HepG2 (cell line): ENCODE results near the gene PHF14. TPM values are rescaled to one million over a fixed set of nuclear protein-coding genes. Genes with fewer than 3 reads are reported as not detected.

Experiments used
- ATAC-seq: fragments of 200-7000 bp; cut with Tn5 transposase; 3 replicates; pipeline ENCODE4 v1.9.1; 2020; ENCODE audit warnings: mild to moderate bottlenecking, moderate library complexity
- BruUV-seq: library from RNA; stranded (reverse); fragments of 400-500 nt; replicated peaks from 2 replicates; lab custom pipeline; 2021; lab: Mats Ljungman, UMichigan
- CTCF ChIA-PET: fragments of 300-600 bp; formaldehyde crosslinking; extraction: SDS; loops from one replicate; lab custom pipeline; 2021; ENCODE audit warnings: low total read pairs, inconsistent platforms, low intra/inter-chr PET ratio; lab: Yijun Ruan, JAX
- POLR2A ChIA-PET: fragments of 350-600 bp; sonication (Branson Sonifier 250); formaldehyde crosslinking; loops from one replicate; lab custom pipeline; 2020; ENCODE audit warnings: antibody characterized with exemption, inconsistent platforms; lab: Yijun Ruan, JAX
- DNase-seq: peaks from one replicate; pipeline ENCODE4 v3.0.0-alpha.2; 2015; ENCODE audit warnings: low spot score
- FAIRE-seq: peaks from 3 replicates; lab custom pipeline; 2011; peaks lifted over from hg19 to GRCh38; lab: Jason Lieb, UNC
- H2AFZ ChIP-seq: one replicate; pipeline ENCODE4 v1.6.1; 2011; ENCODE audit warnings: low read length, inconsistent platforms
- H3K27ac ChIP-seq: fragments of 300-600 bp; 3 replicates; pipeline ENCODE4 v1.8.0; 2011; ENCODE audit warnings: mixed run types, mild to moderate bottlenecking, mixed read lengths, low read length, inconsistent platforms; ENCODE audit not compliant: insufficient read depth; ENCODE audit errors: extremely low read length
- H3K27me3 ChIP-seq, 2 experiments: fragments of 200-600 bp in 1 of 2; 2 replicates in 1 of 2; 3 replicates in 1 of 2; pipeline versions ENCODE4 v1.6.0 to v1.8.0; 2011; ENCODE audit warnings: low read length in 2 of 2, mild to moderate bottlenecking in 2 of 2, moderate library complexity in 2 of 2, inconsistent platforms in 1 of 2; ENCODE audit not compliant: insufficient read depth in 2 of 2, control insufficient read depth in 1 of 2
- H3K36me3 ChIP-seq, 2 experiments: fragments of 200-600 bp in 1 of 2; replicated peaks in 1 of 2; 2 replicates in 1 of 2; 3 replicates in 1 of 2; pipeline versions ENCODE4 v1.5.1 to v1.8.0; 2011; ENCODE audit warnings: low read length in 2 of 2, inconsistent platforms in 1 of 2; ENCODE audit not compliant: insufficient read depth in 2 of 2, control insufficient read depth in 1 of 2
- H3K4me1 ChIP-seq: 2 replicates; pipeline ENCODE4 v1.5.1; 2012; ENCODE audit warnings: low read length, inconsistent platforms; ENCODE audit not compliant: insufficient read depth
- H3K4me2 ChIP-seq: 2 replicates; pipeline ENCODE4 v1.6.0; 2011; ENCODE audit warnings: low read depth, low read length, inconsistent platforms
- H3K4me3 ChIP-seq, 3 experiments: fragments of 200-600 bp in 1 of 3; sonication (generic), shearing (Covaris generic) in 1 of 3; replicated peaks in 1 of 3; 2 replicates each; pipeline ENCODE4 v1.5.1; 2011 to 2016; ENCODE audit warnings: low read length in 3 of 3, inconsistent platforms in 2 of 3, low read depth in 2 of 3, mild to moderate bottlenecking in 2 of 3, control low read depth in 1 of 3, mixed read lengths in 1 of 3; ENCODE audit not compliant: insufficient read depth in 1 of 3
- H3K79me2 ChIP-seq: one replicate; pipeline ENCODE4 v1.6.1; 2011; ENCODE audit warnings: low read length, inconsistent platforms; ENCODE audit not compliant: insufficient read depth
- H3K9ac ChIP-seq: 2 replicates; pipeline ENCODE4 v1.6.0; 2011; ENCODE audit warnings: mild to moderate bottlenecking, low read depth, low read length, inconsistent platforms; ENCODE audit not compliant: insufficient read depth
- H3K9me3 ChIP-seq: 2 replicates; pipeline ENCODE4 v1.5.1; 2012; ENCODE audit warnings: mild to moderate bottlenecking, low read length
- H4K20me1 ChIP-seq: 2 replicates; pipeline ENCODE4 v1.6.0; 2011; ENCODE audit warnings: inconsistent platforms, mild to moderate bottlenecking, low read length, moderate library complexity; ENCODE audit not compliant: insufficient read depth
- ATRX ChIP-seq: sonication (generic); formaldehyde crosslinking; IDR thresholded peaks from 2 replicates; pipeline ENCODE4 v1.4.0; 2020; ENCODE audit warnings: missing genetic modification reagents, borderline replicate concordance
- ELK4 ChIP-seq: sonication (generic); formaldehyde crosslinking; IDR thresholded peaks from 2 replicates; pipeline ENCODE4 v1.9.0; 2021; ENCODE audit warnings: missing genetic modification reagents, borderline replicate concordance
- POGK ChIP-seq: sonication (generic); formaldehyde crosslinking; conservative IDR thresholded peaks from 2 replicates; pipeline ENCODE4 v1.8.0; 2022; ENCODE audit warnings: mild to moderate bottlenecking, moderate library complexity, missing genetic modification reagents
- SETDB1 ChIP-seq: sonication (generic); formaldehyde crosslinking; IDR thresholded peaks from 2 replicates; pipeline ENCODE4 v1.5.1; 2020; ENCODE audit warnings: missing genetic modification reagents, mild to moderate bottlenecking, borderline replicate concordance
- SP1 ChIP-seq, 2 experiments: fragments of 450-650 bp in 1 of 2; sonication (generic) in 1 of 2; formaldehyde crosslinking in 1 of 2; IDR thresholded peaks; 2 replicates each; pipeline versions ENCODE4 v1.4.0 to v1.6.1; 2016 to 2020; ENCODE audit warnings: missing genetic modification reagents in 1 of 2
- TCF7L2 ChIP-seq: IDR thresholded peaks from 2 replicates; pipeline ENCODE4 v1.6.1; 2011; ENCODE audit warnings: mild to moderate bottlenecking, low read depth, low read length, moderate library complexity
- ZBTB25 ChIP-seq: IDR thresholded peaks from 2 replicates; pipeline ENCODE4 v1.6.1; 2018; ENCODE audit warnings: missing genetic modification reagents
- ZBTB44 ChIP-seq: sonication (generic); formaldehyde crosslinking; IDR thresholded peaks from 2 replicates; pipeline ENCODE4 v1.4.0; 2020; ENCODE audit warnings: missing genetic modification reagents
- ZFY ChIP-seq: sonication (generic); formaldehyde crosslinking; IDR thresholded peaks from 2 replicates; pipeline ENCODE4 v1.4.0; 2020; ENCODE audit warnings: missing genetic modification reagents
- ZNF547 ChIP-seq: sonication (generic); formaldehyde crosslinking; IDR thresholded peaks from 2 replicates; pipeline ENCODE4 v1.5.1; 2020; ENCODE audit warnings: mild to moderate bottlenecking, missing genetic modification reagents
- ZNF570 ChIP-seq: sonication (generic); formaldehyde crosslinking; IDR thresholded peaks from 2 replicates; pipeline ENCODE4 v1.4.0; 2020; ENCODE audit warnings: mild to moderate bottlenecking, missing genetic modification reagents, borderline replicate concordance
- ZSCAN9 ChIP-seq: IDR thresholded peaks from 2 replicates; pipeline ENCODE4 v1.6.1; 2016; ENCODE audit warnings: borderline replicate concordance
- in situ Hi-C: cut with HindIII; loops from 2 replicates; pipeline ENCODE4 v1.10.0; 2017; ENCODE audit warnings: low pct_unique_long_range_greater_than_20kb; ENCODE audit not compliant: extremely low pct_ligation_motif_present
- intact Hi-C: fragments of 100-400 bp; cut with micrococcal nuclease; formaldehyde crosslinking; loops from one replicate; pipeline ENCODE4 v1.10.0; 2022; ENCODE audit not compliant: unreplicated experiment
- polyA plus RNA-seq, 8 experiments: library from polyadenylated mRNA; depleted of rRNA in 3 of 8; stranded (reverse) in 7 of 8; unstranded in 1 of 8; fragments of >200 nt; fragmentation: Illumina TruSeq in 4 of 8; extraction: Trizol in 4 of 8; gene quantifications; 2 replicates each; pipeline versions ENCODE4 v1.2.1 to v1.2.3, GENCODE V29; 2011 to 2016; ENCODE audit warnings: low read depth in 4 of 8, missing spikeins in 1 of 8, mixed read lengths in 1 of 8; ENCODE audit not compliant: insufficient read depth in 1 of 8
- total RNA-seq, 5 experiments: library from RNA; depleted of rRNA; stranded (reverse); fragments of >200 nt; fragmentation: Illumina TruSeq; extraction: Trizol; gene quantifications; 2 replicates each; pipeline ENCODE4 v1.2.3, GENCODE V29; 2016; ENCODE audit warnings: low read depth in 1 of 5
- TF ChIP-seq, protein P1 (sequence below): sonication (generic); formaldehyde crosslinking; conservative IDR thresholded peaks from 2 replicates; pipeline ENCODE4 v1.8.1; 2023; ENCODE audit warnings: missing genetic modification reagents

Gene PHF14
- total and polyA plus RNA-seq, 2 of the 13 experiments (the other 11 are each of a cell fraction or from before 2014, with no cell fraction given), result 18.9 to 68.7 TPM

- TF ChIP-seq, protein P1, sequence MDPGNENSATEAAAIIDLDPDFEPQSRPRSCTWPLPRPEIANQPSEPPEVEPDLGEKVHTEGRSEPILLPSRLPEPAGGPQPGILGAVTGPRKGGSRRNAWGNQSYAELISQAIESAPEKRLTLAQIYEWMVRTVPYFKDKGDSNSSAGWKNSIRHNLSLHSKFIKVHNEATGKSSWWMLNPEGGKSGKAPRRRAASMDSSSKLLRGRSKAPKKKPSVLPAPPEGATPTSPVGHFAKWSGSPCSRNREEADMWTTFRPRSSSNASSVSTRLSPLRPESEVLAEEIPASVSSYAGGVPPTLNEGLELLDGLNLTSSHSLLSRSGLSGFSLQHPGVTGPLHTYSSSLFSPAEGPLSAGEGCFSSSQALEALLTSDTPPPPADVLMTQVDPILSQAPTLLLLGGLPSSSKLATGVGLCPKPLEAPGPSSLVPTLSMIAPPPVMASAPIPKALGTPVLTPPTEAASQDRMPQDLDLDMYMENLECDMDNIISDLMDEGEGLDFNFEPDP (CRISPR knock-in tag), result no peak
- TF ChIP-seq ZBTB44 (CRISPR knock-in tag) (no peak), SP1 (IDR thresholded peaks at IDR 0.05) (no peak), SP1 (CRISPR knock-in tag; IDR thresholded peaks at IDR 0.05) (no peak), ATRX (no peak), ZNF547 (no peak), ELK4 (CRISPR knock-in tag) (no peak), TCF7L2 (no peak), ZSCAN9 (CRISPR knock-in tag) (no peak), ZNF570 (CRISPR knock-in tag) (no peak)
These were observed 42.5 kb upstream of the PHF14 start (continued) for GRCh38 chr7:10931161-10931560.

DNA sequence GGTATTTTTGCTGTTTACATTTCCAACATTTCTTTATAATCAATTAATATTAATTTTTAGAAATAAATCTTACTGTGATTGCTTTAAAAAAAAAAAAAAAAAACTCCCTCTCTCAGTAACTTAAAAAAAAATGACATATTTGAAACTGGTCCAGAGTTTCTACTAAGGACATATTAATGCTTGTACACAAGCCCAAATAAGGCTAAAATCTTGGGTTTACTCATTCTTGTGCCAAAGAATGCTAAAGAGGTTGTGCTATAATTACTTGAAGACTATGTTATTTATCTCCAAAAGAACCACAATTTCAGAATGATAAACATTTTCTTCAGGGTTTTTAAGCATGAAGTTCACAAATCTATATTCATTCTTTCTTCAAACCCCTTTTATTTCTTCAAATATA lies 39.4 kb upstream of the PHF14 start:
- H2AFZ ChIP-seq, result no peak overlapping the region
- peaks cover 5 to 37% of the 10 kb centered on the region in 2 experiments for H3K36me3 ChIP-seq
- H4K20me1 ChIP-seq, result no peaks in the 10 kb centered on the region
- FAIRE-seq (no peak), DNase-seq (no peak), ATAC-seq (no peak)
- no peak overlapping the region for H3K4me3 ChIP-seq
- ChIA-PET CTCF (no interaction called here), POLR2A (no interaction called here)
- H3K27me3 ChIP-seq, result no peaks in the 10 kb centered on the region; a peak in 2 of 5 replicates
- H3K27ac ChIP-seq, result no peak overlapping the region
- in situ Hi-C loops (no loop called here), intact Hi-C loops (no loop called here)
- no peak overlapping the region for H3K9ac ChIP-seq
- peaks cover 23% of the 10 kb centered on the region for H3K4me1 ChIP-seq
- no peaks in the 10 kb centered on the region for H3K9me3 ChIP-seq
- BruUV-seq, result no TSS peak
- no peak overlapping the region for H3K4me2 ChIP-seq
- peaks cover 32% of the 10 kb centered on the region for H3K79me2 ChIP-seq
- no peak for TF ChIP-seq ZFY (CRISPR knock-in tag)
- TF ChIP-seq ZBTB25 (CRISPR knock-in tag), result no peak
- no peak for TF ChIP-seq SETDB1 (CRISPR knock-in tag)
- no peak for TF ChIP-seq POGK (CRISPR knock-in tag)
